Measurements from ENCODE around the gene LYZ. TPM values are rescaled to one million over a fixed set of nuclear protein-coding genes. Genes with fewer than 3 reads are reported as not detected.

Gene LYZ
- total and polyA plus RNA-seq, 7 donors: 3.6 to 26.7 (median 6.1) TPM

GRCh38 chr12:69350002-69350626, 1.9 kb downstream of the LYZ start:
- Histone ChIP-seq H3K27me3 (ENCODE audit: insufficient read depth in 3 of 3, low read length in 2 of 3) (no peaks in the 10 kb centered on the region), H3K4me1 (no peaks in the 10 kb centered on the region), H3K27ac (no peak overlapping the region), H3K4me3 (no peak overlapping the region), H3K36me3 (ENCODE audit: insufficient read depth in 1 of 2, low read depth in 1 of 2) (no peaks in the 10 kb centered on the region), H3K9me3 (no peaks in the 10 kb centered on the region)
- ATAC-seq (no peak), DNase-seq (no peak)
- intact Hi-C loops (cut with DNase I): no loop called here
- no peak for TF ChIP-seq CTCF (IDR thresholded peaks at IDR 0.05)
- WGBS, 3 donors: 70 to 81% (median 80%) methylated on average over 2 of the region's 2 CpGs

- no peak for TF ChIP-seq CTCF (IDR thresholded peaks at IDR 0.05)
- Histone ChIP-seq H3K27me3 (ENCODE audit: insufficient read depth in 3 of 3, low read length in 2 of 3) (no peaks in the 10 kb centered on the region), H3K36me3 (ENCODE audit: insufficient read depth in 1 of 2, low read depth in 1 of 2) (no peaks in the 10 kb centered on the region), H3K9me3 (no peaks in the 10 kb centered on the region), H3K4me1 (no peaks in the 10 kb centered on the region), H3K27ac (no peak overlapping the region), H3K4me3 (no peak overlapping the region)
- intact Hi-C loops (cut with DNase I): no loop called here
- DNase-seq (no peak), ATAC-seq (no peak)
- WGBS, 3 donors: 92 to 95% (median 95%) methylated on average over 1 of the region's 1 CpG
These were observed 2.6 kb downstream of the LYZ start for GRCh38 chr12:69350777-69351176.

GRCh38 chr12:69351462-69352236, 3.5 kb downstream of the LYZ start:
- 83 to 89% (median 89%) methylated on average over 2 of the region's 2 CpGs for WGBS, 3 donors
- Histone ChIP-seq H3K9me3 (no peaks in the 10 kb centered on the region), H3K27me3 (ENCODE audit: insufficient read depth in 3 of 3, low read length in 2 of 3) (no peaks in the 10 kb centered on the region), H3K4me1 (no peaks in the 10 kb centered on the region), H3K27ac (no peak overlapping the region), H3K4me3 (no peak overlapping the region), H3K36me3 (ENCODE audit: insufficient read depth in 1 of 2, low read depth in 1 of 2) (no peaks in the 10 kb centered on the region)
- ATAC-seq: no peak
- intact Hi-C loops (cut with DNase I): no loop called here
- no peak for TF ChIP-seq CTCF (IDR thresholded peaks at IDR 0.05)
- no peak for DNase-seq

- no peak overlapping the region for H3K27ac ChIP-seq
- no peak for DNase-seq
- H3K4me1 ChIP-seq: no peaks in the 10 kb centered on the region
- TF ChIP-seq CTCF (IDR thresholded peaks at IDR 0.05): no peak
- WGBS, 3 donors: 92 to 93% (median 92%) methylated on average over 5 of the region's 5 CpGs
- intact Hi-C loops (cut with DNase I): no loop called here
- H3K27me3 ChIP-seq (ENCODE audit: insufficient read depth in 3 of 3, low read length in 2 of 3): no peaks in the 10 kb centered on the region
- H3K4me3 ChIP-seq: no peak overlapping the region
- H3K9me3 ChIP-seq: no peaks in the 10 kb centered on the region
- H3K36me3 ChIP-seq (ENCODE audit: insufficient read depth in 1 of 2, low read depth in 1 of 2): no peaks in the 10 kb centered on the region
- no peak for ATAC-seq
These were observed 4.7 kb downstream of the LYZ start for GRCh38 chr12:69352904-69353303.

Measured in psoas muscle (tissue), 8 donors.